Measurements from ENCODE around the gene CD82. TPM values are rescaled to one million over a fixed set of nuclear protein-coding genes. Genes with fewer than 3 reads are reported as not detected.

CD82 gene
- polyA plus RNA-seq, 1 of the 3 experiments (the other 2 are of a cell fraction) = 39.2 TPM

DNA sequence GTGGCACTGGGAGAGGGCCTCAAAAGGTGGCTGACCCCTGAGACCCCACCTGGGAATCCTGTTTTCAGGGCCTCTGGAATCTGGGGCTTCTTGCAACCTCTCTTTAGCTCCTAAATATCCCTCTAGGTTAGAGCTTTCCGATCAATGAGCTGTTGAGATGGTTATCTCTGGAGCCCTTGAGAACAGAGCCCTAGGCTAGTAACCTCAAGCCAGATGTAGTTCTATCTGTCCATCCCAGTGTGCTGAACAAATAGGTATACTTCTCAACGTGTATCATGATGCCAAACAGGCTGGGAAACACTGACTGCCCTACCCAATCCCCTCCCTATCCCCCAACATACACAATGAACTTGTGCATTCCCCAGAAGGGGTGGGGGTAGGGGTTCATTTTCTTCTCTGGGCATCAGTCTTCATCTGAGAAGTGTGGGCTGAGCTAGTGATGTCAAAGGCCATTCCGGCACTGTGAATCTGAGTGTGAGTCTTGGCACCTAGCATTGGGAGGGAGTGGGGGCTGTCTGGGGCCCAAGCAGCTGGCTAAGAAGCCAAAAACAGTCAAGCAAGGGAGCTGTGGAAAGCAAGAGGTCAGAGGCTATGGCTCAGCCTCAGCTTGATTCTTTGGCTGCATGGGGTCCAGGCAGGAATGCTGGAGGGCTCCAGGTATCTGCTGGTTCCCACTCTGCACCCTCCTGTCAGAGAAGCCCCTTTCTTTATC is 17.3 kb downstream of the CD82 start:
- no peak overlapping the region for H3K4me3 ChIP-seq (ENCODE audit: low read depth in 2 of 2, low read length in 1 of 2)
- no peaks in the 10 kb centered on the region for H3K79me2 ChIP-seq (ENCODE audit: insufficient read depth)
- H3K36me3 ChIP-seq (replicated peaks in 1 of 2; ENCODE audit: control insufficient read depth in 1 of 2, insufficient read depth in 2 of 2, low read length in 1 of 2) = no peaks in the 10 kb centered on the region
- ChIA-PET CTCF (interaction anchor here (1.2 to 4.3 kb wide), 3 partner anchors 26 to 38 kb away, joined by 3 to 20 read pairs (median 10); no protein-coding TSS in a partner anchor), POLR2A (no interaction called here)
- no peak overlapping the region for H3K9ac ChIP-seq
- H3K9me2 ChIP-seq = no peaks in the 10 kb centered on the region
- H3K4me1 ChIP-seq (ENCODE audit: control insufficient read depth in 1 of 2, insufficient read depth in 2 of 2, low read depth in 1 of 2, low read length in 1 of 2) = peaks cover 0 to 27% of the 10 kb centered on the region in 2 experiments; a peak in 1 of 4 replicates
- no peak for DNase-seq
- no peaks in the 10 kb centered on the region for H3F3A ChIP-seq (replicated peaks; ENCODE audit: insufficient read depth)
- H2AFZ ChIP-seq (ENCODE audit: low read depth) = no peak overlapping the region
- WGBS (ENCODE audit: low lambda C conversion rate) = 67% methylated on average over 3 of the region's 3 CpGs
- no peak for TF ChIP-seq ELF1 (IDR thresholded peaks at IDR 0.05)
- no peak for TF ChIP-seq RCOR1 (IDR thresholded peaks at IDR 0.05; ENCODE audit: low read length)
- TF ChIP-seq YY1 (IDR thresholded peaks at IDR 0.05; ENCODE audit: low read depth) = no peak
- no peak for TF ChIP-seq GABPA (IDR thresholded peaks at IDR 0.05; ENCODE audit: low read depth)
- TF ChIP-seq, protein P1, sequence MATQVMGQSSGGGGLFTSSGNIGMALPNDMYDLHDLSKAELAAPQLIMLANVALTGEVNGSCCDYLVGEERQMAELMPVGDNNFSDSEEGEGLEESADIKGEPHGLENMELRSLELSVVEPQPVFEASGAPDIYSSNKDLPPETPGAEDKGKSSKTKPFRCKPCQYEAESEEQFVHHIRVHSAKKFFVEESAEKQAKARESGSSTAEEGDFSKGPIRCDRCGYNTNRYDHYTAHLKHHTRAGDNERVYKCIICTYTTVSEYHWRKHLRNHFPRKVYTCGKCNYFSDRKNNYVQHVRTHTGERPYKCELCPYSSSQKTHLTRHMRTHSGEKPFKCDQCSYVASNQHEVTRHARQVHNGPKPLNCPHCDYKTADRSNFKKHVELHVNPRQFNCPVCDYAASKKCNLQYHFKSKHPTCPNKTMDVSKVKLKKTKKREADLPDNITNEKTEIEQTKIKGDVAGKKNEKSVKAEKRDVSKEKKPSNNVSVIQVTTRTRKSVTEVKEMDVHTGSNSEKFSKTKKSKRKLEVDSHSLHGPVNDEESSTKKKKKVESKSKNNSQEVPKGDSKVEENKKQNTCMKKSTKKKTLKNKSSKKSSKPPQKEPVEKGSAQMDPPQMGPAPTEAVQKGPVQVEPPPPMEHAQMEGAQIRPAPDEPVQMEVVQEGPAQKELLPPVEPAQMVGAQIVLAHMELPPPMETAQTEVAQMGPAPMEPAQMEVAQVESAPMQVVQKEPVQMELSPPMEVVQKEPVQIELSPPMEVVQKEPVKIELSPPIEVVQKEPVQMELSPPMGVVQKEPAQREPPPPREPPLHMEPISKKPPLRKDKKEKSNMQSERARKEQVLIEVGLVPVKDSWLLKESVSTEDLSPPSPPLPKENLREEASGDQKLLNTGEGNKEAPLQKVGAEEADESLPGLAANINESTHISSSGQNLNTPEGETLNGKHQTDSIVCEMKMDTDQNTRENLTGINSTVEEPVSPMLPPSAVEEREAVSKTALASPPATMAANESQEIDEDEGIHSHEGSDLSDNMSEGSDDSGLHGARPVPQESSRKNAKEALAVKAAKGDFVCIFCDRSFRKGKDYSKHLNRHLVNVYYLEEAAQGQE (IDR thresholded peaks at IDR 0.05; ENCODE audit: low read depth, low read length) = no peak
- TF ChIP-seq RXRA (IDR thresholded peaks at IDR 0.05; ENCODE audit: borderline replicate concordance, low read depth) = no peak
- no peak for TF ChIP-seq TEAD4 (IDR thresholded peaks at IDR 0.05; ENCODE audit: borderline replicate concordance, insufficient read depth)
- TF ChIP-seq EZH2phosphoT487 (IDR thresholded peaks at IDR 0.05; ENCODE audit: borderline replicate concordance, low read depth) = no peak
- no peak for TF ChIP-seq MAX (IDR thresholded peaks at IDR 0.05; ENCODE audit: low read depth)
- no peak for TF ChIP-seq PBX3 (IDR thresholded peaks at IDR 0.05)
- no peak for TF ChIP-seq JUND (IDR thresholded peaks at IDR 0.05)
- TF ChIP-seq GATA2 (CRISPR knock-in tag; IDR thresholded peaks at IDR 0.05) = no peak
- TF ChIP-seq FOXJ3 (CRISPR knock-in tag; IDR thresholded peaks at IDR 0.05) = no peak
- TF ChIP-seq SIN3A (IDR thresholded peaks at IDR 0.05; ENCODE audit: borderline replicate concordance, low read depth, low read length) = no peak
- TF ChIP-seq IRF3 (IDR thresholded peaks at IDR 0.05; ENCODE audit: low read depth, low read length) = no peak
- TF ChIP-seq SMC3 (IDR thresholded peaks at IDR 0.05; ENCODE audit: low read depth, low read length) = no peak
- TF ChIP-seq FOSL2 (IDR thresholded peaks at IDR 0.05; ENCODE audit: borderline replicate concordance, low read depth) = no peak
- TF ChIP-seq, protein P2, sequence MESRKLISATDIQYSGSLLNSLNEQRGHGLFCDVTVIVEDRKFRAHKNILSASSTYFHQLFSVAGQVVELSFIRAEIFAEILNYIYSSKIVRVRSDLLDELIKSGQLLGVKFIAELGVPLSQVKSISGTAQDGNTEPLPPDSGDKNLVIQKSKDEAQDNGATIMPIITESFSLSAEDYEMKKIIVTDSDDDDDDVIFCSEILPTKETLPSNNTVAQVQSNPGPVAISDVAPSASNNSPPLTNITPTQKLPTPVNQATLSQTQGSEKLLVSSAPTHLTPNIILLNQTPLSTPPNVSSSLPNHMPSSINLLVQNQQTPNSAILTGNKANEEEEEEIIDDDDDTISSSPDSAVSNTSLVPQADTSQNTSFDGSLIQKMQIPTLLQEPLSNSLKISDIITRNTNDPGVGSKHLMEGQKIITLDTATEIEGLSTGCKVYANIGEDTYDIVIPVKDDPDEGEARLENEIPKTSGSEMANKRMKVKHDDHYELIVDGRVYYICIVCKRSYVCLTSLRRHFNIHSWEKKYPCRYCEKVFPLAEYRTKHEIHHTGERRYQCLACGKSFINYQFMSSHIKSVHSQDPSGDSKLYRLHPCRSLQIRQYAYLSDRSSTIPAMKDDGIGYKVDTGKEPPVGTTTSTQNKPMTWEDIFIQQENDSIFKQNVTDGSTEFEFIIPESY (IDR thresholded peaks at IDR 0.05; ENCODE audit: borderline replicate concordance, low read depth) = no peak
- no peak for TF ChIP-seq TCF12 (IDR thresholded peaks at IDR 0.05)
- TF ChIP-seq USF2 (IDR thresholded peaks at IDR 0.05; ENCODE audit: borderline replicate concordance, low read depth, low read length) = no peak
- no peak overlapping the region for H3K4me2 ChIP-seq
- H3K27ac ChIP-seq (ENCODE audit: low read depth in 2 of 2, low read length in 1 of 2) = no peak overlapping the region
- H4K20me1 ChIP-seq (ENCODE audit: insufficient read depth) = no peaks in the 10 kb centered on the region
- H3K9me3 ChIP-seq = no peaks in the 10 kb centered on the region
- H3K27me3 ChIP-seq (ENCODE audit: insufficient read depth) = no peaks in the 10 kb centered on the region
